ENCODE measurements around the gene NRP2.

The NRP2 gene

DNA sequence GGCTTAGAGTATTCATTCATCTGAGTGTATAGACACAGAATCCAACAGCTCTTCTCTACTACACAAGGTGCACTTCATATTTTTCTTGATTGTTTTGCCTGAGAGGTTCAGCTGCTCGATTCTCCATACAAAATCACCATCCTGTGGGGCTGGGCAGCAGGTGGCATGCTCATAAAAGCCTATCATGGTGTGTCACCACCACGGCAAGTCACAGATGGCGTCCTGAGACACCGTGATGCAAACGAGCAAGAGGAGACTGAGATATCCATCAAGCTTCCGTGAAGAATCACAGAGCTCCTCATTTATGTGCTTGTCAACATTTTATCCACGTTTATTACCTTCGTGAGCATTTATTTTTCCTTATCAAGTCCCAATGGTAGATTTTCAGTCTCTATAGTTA is 22.4 kb upstream of the NRP2 start:
- no peak for DNase-seq

DNA sequence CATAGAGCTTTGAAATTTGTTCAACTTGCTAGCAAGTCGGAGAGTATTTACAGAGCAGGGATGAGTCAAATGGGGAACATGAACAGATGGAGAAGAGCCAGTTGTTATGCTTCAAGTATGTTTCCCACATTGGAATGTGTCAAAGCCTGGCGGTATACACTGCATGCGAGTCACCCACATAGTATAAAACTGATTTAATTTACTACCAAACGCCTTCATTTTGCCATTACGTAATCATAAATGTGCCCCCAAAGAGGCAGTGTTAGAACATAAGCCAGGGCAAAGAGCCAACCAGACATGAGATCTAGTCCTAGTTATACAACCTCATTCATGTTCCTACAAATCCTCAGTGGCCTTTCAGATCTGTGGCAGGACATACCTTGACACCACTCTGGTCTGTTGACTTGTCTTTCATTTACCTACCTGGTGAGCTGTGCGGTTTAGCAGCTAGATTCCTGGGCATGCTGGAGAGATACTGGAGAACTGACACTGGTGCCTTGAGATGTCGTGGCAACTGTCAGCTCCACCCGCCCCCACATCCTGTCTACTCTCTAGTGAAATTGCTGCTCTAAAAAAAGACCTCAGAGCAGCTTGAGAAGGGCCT is 21.7 kb upstream of the NRP2 start:
- DNase-seq, result peak; percentile 56

DNA sequence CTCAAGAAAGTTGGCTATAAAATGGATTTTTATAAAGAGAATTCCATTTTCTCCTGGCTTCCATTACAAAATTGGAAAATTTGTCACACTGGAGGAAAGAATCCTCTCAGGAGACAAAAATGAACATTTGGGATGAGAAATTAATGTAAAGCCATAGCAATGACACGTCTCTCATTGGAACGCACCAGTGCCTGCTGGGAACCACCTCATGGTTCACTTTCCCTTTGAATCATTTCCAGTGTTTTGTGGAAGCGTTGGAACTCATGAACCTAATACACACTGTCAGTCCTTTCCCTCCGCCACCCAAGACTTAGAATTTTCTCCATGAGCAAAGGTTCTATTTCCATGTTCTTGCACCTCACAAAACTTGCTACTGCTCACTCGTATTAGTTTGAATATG is 21.0 kb upstream of the NRP2 start:
- DNase-seq, result no peak

DNA sequence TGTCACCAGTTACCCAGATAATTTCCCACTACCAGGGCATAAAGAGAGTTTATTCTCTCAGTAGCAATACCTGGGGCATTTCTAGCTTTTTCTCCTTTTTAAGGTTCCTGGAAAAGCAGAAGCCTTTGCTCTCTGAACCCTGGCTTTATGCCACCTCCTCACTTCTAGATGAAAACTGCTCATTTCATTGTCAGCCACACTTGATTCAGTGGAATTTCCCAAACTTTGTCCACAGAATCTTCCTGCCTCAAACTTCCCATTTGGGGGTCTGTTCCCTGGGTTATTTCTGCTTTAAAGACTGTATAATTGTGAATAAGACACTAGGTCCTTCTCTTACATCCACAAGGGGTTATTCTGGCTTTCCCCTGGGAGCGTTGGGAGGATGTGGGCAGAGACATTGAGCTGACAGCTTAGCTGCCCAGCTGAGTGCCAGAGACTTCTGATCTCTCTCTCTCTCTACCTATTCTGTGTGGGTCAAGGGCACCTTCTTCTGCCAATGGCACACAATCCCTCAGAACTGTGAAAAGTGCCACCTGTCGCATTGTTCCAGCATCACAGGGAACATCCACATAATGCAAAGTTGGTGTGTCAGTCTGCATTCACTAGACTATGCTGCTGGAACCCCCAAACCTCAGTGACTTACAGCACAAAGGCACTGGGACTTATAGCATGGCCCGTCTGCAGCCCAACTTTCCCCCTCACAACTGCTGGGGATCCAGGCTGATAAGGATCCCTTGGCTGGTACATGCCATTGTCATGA is 19.9 kb upstream of the NRP2 start:
- no peak for DNase-seq

DNA sequence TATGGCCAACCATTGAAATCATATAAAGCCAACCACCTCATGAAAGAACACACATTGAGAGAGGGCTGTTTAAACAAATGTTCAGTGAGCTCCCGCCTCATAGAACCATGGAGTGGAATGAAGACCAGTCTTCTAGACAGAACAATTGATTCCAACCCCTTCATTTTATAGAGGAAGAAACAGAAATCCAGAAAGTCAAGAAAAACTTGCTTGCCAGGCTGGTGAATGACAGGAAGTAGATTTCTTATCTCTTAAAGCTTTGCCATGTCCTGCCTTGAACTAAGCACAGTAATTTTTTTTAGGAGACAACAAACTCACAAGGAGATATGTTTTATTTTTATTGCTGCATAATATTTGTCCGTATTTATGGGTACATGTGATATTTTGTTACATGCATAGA is 16.5 kb upstream of the NRP2 start:
- DNase-seq, result no peak

DNA sequence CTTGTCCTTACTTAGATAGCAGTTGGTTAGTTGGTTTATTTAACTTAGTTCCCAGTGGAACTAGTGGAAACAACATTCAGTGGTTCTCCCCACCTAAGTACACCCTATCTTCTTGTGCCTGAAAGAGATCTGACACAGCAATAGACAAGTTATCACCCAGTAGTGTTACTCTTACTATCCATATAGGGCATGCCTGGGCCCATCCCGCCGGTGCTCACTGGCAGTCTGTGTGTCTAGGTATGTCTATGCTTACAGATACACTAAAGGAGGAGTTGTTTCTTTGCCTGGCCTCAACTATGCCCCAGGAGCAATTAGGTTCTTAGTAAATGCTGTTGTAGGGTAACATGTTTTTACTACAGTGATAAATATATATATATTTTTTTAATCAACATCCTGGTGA is 12.0 kb upstream of the NRP2 start:
- DNase-seq, result no peak

DNA sequence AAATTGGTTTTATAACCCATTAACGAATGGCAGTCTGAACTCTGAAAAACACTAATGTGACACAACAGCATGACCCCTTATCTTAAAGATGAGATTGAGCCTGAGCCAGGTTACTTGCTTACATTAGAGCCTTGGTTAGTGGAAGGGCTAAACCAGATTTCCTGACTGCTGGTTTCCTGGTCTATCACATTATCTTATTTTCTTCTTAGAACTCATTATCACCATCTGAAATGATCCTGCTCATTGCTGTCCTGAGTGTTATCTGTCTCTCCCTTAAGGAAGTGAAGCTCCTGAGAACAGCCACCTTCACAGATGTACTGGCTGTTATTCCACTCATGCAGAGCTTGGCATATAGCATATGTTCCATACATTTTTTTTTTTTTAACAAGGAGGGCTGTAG is 9.0 kb upstream of the NRP2 start:
- DNase-seq, result no peak

DNA sequence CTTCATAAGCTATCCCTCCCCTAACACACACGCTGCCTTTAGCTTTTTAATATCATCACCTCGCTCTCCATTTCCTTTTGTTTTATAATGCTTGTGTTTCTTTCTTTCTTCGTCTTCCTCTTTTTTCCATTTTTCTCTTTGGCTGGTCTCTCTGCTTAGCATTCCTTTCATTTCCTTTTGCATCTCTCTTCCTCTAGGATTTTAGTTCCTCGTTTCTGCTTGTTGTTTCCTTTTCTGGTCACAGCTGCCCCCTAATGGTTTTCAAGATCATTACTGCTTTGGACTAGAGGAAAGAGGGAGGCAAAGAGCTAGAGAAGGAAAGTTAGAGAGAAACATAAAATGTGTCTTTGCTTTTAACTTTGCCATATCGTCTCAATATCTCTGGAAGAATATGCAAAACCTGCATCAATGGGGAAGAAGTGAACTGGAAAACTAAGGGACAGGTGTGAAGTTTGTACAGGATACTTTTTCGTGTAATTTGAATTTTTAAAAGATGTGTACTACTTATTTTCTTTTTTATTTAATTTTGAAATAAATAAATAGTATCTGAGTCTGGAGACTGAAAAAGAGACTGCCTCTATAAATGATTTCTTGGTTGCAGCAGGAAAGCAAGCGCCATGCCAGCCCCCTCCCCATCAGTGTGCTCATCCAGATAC is 6.3 kb upstream of the NRP2 start:
- no peak for DNase-seq

DNA sequence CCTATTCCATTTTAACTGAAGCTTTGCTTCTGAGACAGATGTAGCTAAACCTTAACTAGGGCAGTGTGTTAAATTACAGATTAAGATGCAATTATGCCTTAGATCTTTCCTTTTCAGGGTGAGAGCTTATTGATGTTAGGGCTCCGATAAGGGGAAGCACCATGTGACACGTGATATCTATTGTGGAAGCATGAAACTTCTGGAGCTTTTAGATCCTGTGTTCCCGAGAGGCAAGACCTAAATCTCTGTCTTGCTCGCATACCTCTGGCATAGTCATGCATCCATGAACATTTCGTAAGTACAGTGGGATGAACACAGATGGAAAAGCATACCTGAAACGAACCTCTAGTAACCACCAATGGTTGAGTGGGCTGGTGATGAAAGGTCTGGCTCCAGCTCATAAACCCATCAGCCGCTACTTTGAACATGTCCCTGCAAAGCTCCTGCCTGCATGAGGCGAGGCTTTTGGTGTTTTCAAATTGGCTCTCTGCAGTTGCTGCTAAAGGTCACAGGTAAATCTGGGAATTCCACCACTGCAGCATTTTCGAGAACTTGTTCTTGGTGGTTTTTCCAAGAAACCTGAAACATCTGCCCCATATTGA is 3.7 kb upstream of the NRP2 start:
- no peak for DNase-seq

DNA sequence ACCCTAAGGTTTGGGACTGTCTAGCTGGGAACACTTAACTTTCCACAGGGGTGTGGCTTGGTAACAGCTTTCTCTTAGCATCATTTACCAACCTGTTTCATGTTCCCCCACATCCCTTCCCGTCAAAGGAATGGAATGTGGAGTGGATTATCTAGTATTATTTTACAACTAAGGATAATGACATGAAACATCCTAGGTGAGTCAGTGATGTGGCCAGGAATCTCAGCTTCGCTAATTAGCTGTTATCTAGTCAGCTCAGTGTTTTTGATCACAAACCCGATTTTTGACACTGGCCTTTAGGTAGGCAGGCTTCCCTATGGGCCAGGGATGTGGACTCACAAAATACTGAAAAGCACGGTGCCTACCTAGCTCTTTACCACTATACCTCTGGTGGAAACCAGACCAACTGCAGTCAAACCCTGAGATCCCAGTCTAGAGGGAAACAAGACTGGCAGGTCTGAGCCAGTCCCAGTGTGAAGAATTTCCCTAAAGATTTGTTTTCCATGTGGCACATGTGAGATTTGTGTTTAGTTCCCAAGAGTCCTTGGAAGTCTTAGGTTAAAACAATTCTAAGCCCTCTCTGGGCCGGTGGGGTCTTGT is 2.8 kb upstream of the NRP2 start:
- DNase-seq, result no peak

DNA sequence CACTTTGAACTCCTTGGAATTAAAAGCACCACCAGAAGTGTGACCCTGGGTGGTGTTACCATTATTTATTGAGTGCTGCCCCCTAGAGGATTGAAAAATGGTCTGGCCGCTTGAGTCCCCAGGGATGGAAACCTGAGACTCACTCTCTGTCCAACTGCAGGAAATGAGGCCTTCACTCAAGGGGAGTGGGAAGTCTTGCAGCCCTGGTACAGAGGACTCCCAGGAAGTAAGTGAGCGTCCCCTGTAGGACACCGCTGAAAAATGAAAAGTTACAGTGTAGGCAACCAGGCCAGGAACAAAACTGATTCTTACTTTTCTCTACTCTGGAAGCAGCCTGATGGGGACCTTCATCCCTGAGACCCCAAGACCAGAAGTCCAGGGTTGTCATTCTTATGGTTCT is 2.2 kb upstream of the NRP2 start:
- DNase-seq, result peak; percentile 64

DNA sequence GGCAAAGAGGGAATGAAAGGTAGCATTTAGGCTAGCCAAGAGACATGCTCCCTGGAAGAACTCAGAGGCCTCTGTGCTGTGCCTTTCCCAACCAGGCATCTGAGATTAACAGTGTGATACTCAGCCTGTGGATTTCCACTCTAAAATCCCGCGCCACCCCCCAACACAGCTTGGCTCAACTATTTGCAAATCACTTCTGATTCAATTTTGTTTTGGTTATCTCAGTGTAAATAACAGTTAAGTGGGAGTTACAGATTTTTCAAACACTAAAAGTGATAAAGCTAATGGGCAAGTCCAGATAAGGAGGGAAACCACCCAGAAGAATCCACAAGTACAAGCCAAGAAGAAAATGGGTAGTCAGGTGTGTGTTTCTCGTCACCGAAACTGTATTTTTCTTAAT is 1.4 kb upstream of the NRP2 start:
- no peak for DNase-seq

DNA sequence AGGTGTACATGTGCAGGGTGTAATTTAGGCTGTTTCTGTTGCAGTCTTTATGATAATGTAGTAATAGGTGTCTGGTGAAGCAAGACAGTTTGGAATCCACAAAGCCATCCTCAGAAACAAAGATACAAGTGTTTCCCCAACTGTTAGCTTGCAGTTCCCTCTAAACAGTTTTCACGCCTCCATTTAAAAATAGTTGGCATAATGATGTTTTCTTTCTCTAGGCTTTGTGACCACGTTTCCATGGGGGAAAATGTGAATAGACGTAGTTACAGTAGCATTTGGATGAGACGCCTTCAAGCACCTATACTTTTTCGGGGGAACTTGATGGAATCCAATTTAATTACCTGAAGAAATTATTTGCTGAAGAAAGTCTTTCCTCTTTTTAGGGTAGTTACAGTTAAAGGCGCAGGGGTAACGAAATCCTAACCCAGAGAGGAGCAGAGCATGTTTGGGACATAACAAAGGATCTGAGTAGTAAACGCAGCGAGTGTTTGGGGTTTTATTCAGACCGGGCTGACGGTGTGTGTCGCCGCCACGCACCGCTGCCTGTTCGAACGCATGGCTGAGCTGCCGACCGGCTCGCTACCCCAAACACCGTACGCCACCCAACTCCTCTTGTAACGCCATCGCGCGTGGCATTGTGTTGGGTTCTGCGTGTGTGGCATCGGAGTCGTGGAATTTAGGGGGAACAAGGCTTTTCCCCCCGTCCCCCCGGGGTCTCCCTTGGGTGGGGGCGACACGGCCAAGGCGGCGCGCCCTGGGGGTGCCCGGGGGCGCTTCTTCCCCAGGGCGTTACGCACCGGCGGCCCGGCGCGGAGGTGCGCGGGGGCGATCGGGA is 681 bp upstream of the NRP2 start:
- peak; percentile 28 for DNase-seq

DNA sequence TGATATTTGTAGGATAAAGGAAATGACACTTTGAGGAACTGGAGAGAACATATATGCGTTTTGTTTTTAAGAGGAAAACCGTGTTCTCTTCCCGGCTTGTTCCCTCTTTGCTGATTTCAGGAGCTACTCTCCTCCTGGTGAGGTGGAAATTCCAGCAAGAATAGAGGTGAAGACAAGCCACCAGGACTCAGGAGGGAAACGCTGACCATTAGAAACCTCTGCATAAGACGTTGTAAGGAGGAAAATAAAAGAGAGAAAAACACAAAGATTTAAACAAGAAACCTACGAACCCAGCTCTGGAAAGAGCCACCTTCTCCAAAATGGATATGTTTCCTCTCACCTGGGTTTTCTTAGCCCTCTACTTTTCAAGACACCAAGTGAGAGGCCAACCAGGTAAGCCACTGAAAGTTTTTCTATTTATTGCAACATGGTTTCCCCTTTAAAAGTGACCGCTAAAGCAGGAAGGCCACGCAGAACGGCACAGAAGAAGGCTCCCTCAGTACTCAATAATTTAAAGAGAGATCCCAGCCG is 735 bp downstream of the NRP2 start:
- DNase-seq, result no peak

DNA sequence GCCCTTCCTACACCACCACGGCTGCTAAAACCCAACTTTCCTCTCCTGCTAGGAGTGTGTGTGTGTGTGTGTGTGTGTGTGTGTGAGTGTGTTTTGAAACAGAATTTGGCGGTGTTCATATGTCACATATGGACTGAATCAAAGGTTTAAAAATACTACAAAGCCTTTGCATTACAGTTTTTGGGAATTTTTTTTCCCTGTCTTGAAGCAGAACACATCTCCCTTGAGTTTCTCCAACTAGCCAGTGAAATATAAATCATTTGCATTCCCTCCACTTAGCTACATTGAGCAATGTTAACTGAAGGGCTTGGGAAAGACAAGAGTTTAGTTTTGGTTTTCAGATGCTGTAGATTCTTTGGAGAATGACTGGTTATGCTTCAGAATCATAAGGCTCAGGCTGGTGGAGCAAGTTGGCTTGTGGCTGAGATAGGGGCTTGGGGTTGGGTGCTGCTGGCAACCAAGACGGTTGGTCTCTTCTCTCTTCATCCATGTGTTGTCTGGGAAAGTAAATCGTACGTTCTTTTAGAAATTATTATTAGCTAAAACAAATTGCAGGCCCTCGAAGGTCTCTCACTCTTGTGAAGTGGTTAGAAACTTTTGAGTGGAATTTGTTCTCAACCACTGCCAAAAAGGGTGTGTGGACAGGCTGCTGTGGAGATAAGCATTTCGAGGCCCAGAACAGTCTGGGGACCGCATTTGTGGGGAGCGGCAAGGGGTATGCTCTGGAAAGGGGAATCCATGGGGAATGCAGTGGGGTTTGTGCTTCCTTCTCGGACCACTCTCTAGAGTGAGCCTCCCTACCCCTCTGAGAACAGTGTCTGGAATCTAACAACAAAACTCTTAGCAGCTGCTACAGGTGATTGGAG is 1.4 kb downstream of the NRP2 start:
- no peak for DNase-seq

DNA sequence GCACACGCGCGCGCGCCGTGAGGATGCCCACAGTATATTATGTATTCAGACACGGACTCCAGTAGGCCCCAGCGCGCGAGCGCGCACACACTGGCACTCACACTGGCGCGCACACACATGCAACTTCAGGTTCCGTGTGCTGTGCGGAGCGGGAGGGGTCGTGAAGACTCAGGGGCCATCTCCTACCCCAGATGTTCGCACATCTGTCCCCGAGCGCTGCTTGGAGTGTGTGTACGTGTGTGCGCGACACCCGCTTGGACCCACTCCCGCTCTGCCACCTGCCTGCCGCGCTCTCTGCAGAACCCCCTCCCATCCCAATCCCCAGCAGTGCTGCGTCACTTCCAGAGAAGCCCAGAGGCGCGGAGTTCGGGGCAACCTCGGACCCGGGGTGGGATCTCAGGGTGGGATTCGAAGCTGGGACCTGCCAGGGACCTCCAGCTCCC is 2.6 kb downstream of the NRP2 start:
- DNase-seq, result no peak

DNA sequence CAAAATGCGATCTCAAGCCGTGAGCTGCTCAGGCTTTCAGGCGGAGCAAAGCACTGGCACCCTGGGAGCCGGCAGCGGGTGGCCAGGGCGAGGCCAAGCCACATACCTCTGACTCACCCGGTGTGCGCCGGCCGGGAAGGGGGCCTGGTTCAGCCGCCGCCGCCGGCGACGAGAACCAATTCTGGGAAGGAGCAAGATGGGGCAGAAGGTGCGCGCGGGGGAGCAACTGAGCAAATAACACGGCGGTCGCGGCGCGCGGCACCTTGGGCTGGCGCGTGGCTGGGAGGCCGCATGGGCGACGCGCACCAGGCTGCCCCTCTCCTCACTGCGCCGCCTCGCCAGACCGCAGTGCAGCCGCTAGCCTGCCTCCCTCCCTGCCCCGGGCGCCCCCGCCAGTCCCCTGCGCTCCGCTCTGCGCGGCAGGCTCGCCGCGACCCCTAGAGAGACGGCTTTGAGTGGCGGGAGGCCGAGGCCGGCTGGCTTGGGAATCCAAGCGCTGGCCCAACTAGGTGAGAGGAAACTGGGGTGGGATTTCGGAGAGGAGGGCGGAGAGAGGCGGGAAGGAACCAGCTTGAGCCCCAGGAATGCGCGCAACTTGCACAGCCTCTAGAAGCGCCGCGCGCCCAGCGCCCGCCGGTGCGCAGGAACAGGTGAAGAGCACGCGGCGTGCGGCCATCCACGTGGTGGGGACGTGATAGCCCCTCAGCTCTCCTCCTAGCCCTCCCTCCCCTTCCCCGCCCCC is 3.2 kb downstream of the NRP2 start:
- DNase-seq, result peak; percentile 46

DNA sequence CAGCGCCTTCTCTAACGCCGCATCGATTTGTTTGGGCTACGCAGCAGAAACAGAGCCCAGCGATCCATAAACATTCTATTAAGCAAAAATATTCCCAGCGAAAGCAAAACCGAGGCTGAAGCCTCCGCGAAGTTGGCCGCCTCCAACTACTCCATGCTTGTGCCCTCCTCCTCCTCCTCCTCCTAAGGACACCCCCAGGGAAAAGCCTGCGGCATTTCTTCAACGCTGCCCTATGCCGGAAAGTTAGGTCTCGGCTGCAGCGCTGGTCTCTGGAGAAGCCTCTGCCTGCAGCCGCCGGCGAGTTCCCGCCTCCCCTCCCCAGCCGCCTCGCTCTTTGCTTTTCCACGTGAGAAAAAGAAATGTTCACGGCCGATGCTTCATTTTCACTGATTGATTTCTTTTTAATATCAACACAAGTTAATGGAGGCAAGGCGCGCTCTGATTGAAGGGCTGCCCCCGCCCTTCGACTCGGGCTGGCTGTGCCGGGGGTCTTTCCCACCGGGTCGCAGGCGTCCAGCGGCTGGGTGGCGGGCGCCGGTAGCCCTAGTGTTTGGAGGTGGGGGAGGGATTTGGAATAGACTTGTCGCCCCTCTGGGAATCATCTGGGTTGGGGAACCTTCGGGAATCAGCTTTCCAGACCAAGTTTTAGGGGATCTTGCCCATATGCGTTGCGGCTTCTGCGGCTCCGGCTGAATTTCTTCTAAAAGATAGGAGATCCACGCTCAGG is 3.9 kb downstream of the NRP2 start:
- peak; percentile 31 for DNase-seq

DNA sequence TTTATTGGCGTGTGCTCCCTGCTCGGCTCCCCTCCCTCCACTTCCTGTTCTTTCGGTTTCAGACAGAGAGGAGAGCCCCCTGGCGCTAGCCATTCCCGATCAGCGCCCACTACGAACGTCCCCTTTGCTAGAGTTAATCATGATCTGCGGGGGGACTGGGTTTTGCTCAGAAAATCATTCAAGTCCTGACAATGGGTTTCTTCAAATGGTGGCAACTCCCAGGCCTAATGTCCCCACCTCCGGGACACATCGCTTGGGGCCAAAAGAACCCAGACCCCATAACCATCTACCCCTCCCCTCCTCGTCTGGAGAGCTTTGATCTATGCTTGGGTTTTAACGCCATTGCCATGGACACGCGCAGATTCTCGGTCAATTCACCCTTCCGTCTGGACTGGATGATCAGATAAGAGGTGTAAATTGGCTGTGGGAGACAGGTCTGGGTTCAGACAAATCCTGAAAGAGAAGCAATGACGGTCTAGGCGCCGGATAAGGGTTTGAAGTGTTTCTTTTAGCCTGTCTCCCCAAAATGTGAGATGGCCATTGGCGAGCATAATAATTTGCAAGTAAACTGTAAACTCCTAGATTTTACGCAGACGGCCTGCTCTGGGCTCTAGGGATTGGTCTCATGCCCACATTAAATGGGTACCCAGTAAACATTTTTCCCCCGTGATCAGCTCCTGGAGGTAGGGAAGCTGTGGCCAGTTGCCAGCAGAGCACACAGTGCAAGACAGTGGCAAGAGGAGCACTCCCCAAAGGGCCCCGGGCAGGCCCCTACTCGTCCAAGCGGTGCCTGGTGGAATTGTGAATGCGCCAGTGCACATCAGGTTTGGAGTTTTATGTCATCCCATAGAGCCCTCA is 4.7 kb downstream of the NRP2 start:
- no peak for DNase-seq
